Endodermal cell (in vitro differentiated cells): ENCODE measurements around the gene NEMP2. TPM values are rescaled to one million over a fixed set of nuclear protein-coding genes. Genes with fewer than 3 reads are reported as not detected.

Experiments
- DNase-seq: peaks from one replicate; pipeline ENCODE4 v3.0.0-alpha.2; 2017
- H3K27ac ChIP-seq: 2 replicates; pipeline ENCODE4 v1.5.1; 2013; ENCODE audit warnings: mild to moderate bottlenecking, low read depth, low read length, moderate library complexity
- H3K27me3 ChIP-seq: 2 replicates; pipeline ENCODE4 v1.6.1; 2013; ENCODE audit warnings: mild to moderate bottlenecking, low read length, moderate library complexity; ENCODE audit not compliant: insufficient read depth, control insufficient read depth, poor library complexity, severe bottlenecking
- H3K36me3 ChIP-seq: 2 replicates; pipeline ENCODE4 v1.7.0; 2013; ENCODE audit warnings: mild to moderate bottlenecking, low read length, moderate library complexity; ENCODE audit not compliant: control insufficient read depth, insufficient read depth
- H3K4me1 ChIP-seq: one replicate; pipeline ENCODE4 v1.7.0; 2013; ENCODE audit warnings: low read length; ENCODE audit not compliant: control insufficient read depth, insufficient read depth
- H3K4me3 ChIP-seq: 2 replicates; pipeline ENCODE4 v1.5.1; 2013; ENCODE audit warnings: mild to moderate bottlenecking, low read length, moderate library complexity
- H3K9ac ChIP-seq: 2 replicates; pipeline ENCODE4 v1.6.1; 2013; ENCODE audit warnings: mild to moderate bottlenecking, low read length, moderate library complexity; ENCODE audit not compliant: poor library complexity, severe bottlenecking; ENCODE audit errors: extremely low read depth
- H3K9me3 ChIP-seq: 2 replicates; pipeline ENCODE4 v1.6.1; 2013; ENCODE audit warnings: mild to moderate bottlenecking, low read length, moderate library complexity; ENCODE audit not compliant: control insufficient read depth
- H3K27ac Mint-ChIP-seq: 2 replicates; pipeline ENCODE4 v1.8.0; 2020; ENCODE audit warnings: mixed read lengths
- H3K27me3 Mint-ChIP-seq: 2 replicates; pipeline ENCODE4 v1.8.0; 2021; ENCODE audit warnings: mild to moderate bottlenecking, mixed read lengths; ENCODE audit not compliant: insufficient read depth
- H3K36me3 Mint-ChIP-seq: 2 replicates; pipeline ENCODE4 v1.8.0; 2020; ENCODE audit warnings: low read depth, mixed read lengths
- H3K4me1 Mint-ChIP-seq: 2 replicates; pipeline ENCODE4 v1.8.0; 2020; ENCODE audit warnings: mixed read lengths
- H3K4me3 Mint-ChIP-seq: 2 replicates; pipeline ENCODE4 v1.8.0; 2020; ENCODE audit warnings: mild to moderate bottlenecking, moderate library complexity, mixed read lengths
- H3K9me3 Mint-ChIP-seq: 2 replicates; pipeline ENCODE4 v1.8.0; 2020; ENCODE audit warnings: mild to moderate bottlenecking, mixed read lengths
- CTCF ChIP-seq: fragments of 200-600 bp; sonication (generic); conservative IDR thresholded peaks from 2 replicates; pipeline ENCODE4 v1.5.0; 2021; ENCODE audit warnings: antibody characterized with exemption, mild to moderate bottlenecking
- WGBS, 2 experiments: methylation state at CpG; one replicate each; pipeline versions ENCODE4 v1.1.5 to v1.1.7; 2013; ENCODE audit warnings: missing lambda C conversion rate in 2 of 2, mixed read lengths in 1 of 2; ENCODE audit not compliant: insufficient coverage in 1 of 2, insufficient read length in 1 of 2; 5-methylcytosine and 5-hydroxymethylcytosine counted together
- total RNA-seq, 2 donors: library from RNA; stranded (reverse); fragmentation: NEBNext Ultra II Directional in 1 of 2; extraction: Animal tissue kit (Norgen Biotek cat#: 25700) in 1 of 2; gene quantifications; 2 replicates in 1 of 2; 3 replicates in 1 of 2; pipeline ENCODE4 v1.2.1, GENCODE V29; 2021

Gene NEMP2
- total RNA-seq, 2 donors from 2014 or later, result 7.2 to 11.3 TPM

- Mint-ChIP-seq H3K4me1 (peaks cover 5% of the 10 kb centered on the region), H3K27me3 (no peaks in the 10 kb centered on the region), H3K4me3 (no peak overlapping the region), H3K9me3 (no peaks in the 10 kb centered on the region), H3K36me3 (no peaks in the 10 kb centered on the region), H3K27ac (no peak overlapping the region)
- H3K9ac ChIP-seq, result no peak overlapping the region
- no peaks in the 10 kb centered on the region for H3K27me3 ChIP-seq
- no peaks in the 10 kb centered on the region for H3K9me3 ChIP-seq
- H3K27ac ChIP-seq, result no peak overlapping the region
- no peak for DNase-seq
- no peak overlapping the region for H3K4me3 ChIP-seq
- WGBS, 2 experiments, result 100% methylated on average over 2 of the region's 2 CpGs; no CpG with 5 or more reads in 1 of the 2 experiments
- H3K36me3 ChIP-seq, result no peaks in the 10 kb centered on the region
- H3K4me1 ChIP-seq, result peaks cover 7% of the 10 kb centered on the region
- no peak for TF ChIP-seq CTCF
These were observed 44.5 kb upstream of the NEMP2 start for GRCh38 chr2:190579058-190579410.

DNA sequence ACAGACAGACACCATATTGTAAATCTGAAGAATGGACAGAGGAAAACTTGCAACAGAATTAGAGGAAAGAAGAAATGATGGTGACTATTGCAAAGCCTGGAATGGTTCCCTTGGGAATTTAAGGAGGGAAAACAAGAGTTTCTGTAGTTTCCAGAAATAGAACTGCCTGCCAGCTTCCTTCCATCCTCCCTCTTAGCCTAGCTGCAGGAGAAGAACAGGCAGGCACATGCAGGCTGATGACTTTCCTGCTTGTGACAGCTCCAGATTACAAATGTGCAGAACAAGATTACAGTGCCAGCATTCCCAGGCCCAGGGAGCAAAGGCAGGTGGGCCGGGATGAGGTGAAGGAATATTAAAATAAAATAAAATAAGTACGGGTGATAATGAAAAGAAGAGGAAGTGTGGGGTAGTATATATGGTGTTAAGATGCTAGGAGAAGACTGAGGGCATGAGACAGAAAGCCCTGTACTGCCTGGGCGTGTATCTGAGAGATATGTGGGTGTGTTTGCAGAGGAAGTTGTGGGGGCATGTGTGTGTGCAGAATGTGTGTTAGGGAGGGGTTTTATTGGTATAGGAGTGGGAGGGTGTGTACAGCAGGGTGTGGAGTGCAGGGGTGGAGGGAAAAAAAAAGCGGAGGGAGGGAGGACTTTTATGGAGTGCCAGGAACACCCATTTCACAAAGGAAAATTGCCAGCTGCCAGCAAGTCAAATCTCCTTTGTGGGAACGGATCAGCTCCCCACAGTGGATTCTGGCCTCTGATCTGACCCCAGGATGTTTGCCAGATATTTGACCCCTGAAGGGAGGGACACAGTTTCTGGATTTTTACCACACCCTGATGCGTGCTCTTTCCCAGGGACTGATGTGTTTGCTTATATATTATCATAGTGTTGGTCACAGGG lies 43.9 kb upstream of the NEMP2 start:
- H3K9ac ChIP-seq, result no peak overlapping the region
- H3K27ac ChIP-seq, result no peak overlapping the region
- H3K27ac Mint-ChIP-seq, result no peak overlapping the region
- H3K9me3 ChIP-seq, result no peaks in the 10 kb centered on the region
- H3K27me3 ChIP-seq, result no peaks in the 10 kb centered on the region
- H3K4me3 Mint-ChIP-seq, result no peak overlapping the region
- no peak for TF ChIP-seq CTCF
- H3K36me3 Mint-ChIP-seq, result no peaks in the 10 kb centered on the region
- H3K4me3 ChIP-seq, result no peak overlapping the region
- no peaks in the 10 kb centered on the region for H3K36me3 ChIP-seq
- H3K9me3 Mint-ChIP-seq, result no peaks in the 10 kb centered on the region
- DNase-seq, result no peak
- WGBS, 2 experiments, result 84 to 91% methylated on average over 4 to 6 of the region's 6 CpGs
- H3K4me1 ChIP-seq, result peaks cover 7% of the 10 kb centered on the region
- H3K27me3 Mint-ChIP-seq, result no peaks in the 10 kb centered on the region
- peaks cover 5% of the 10 kb centered on the region for H3K4me1 Mint-ChIP-seq

DNA sequence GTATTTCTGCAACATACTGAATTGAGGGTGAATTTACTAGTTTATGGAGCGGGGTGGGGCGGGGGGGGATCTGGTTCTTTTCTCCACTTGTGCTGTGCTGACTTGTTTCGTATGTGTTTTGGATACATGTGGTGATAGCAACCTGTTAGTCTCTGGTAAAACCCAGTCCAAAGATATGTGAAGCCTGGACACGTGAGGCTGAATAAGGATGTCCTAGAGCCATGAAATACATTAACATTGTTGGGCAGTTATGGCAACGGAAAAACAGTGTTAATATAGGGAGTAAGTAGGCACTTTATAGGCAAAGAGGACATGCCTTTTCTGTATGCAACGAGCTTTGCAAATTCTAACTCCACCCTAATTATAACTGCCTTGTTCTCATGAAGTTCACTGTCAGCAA lies 42.1 kb upstream of the NEMP2 start:
- no peak overlapping the region for H3K27ac ChIP-seq
- Mint-ChIP-seq H3K36me3 (no peaks in the 10 kb centered on the region), H3K9me3 (no peaks in the 10 kb centered on the region), H3K27ac (no peak overlapping the region), H3K27me3 (no peaks in the 10 kb centered on the region), H3K4me1 (no peaks in the 10 kb centered on the region), H3K4me3 (no peak overlapping the region)
- H3K36me3 ChIP-seq, result no peaks in the 10 kb centered on the region
- H3K9ac ChIP-seq, result no peak overlapping the region
- WGBS, 2 experiments, result 93 to 97% methylated on average over 3 to 6 of the region's 6 CpGs
- no peaks in the 10 kb centered on the region for H3K9me3 ChIP-seq
- H3K4me1 ChIP-seq, result no peaks in the 10 kb centered on the region
- no peaks in the 10 kb centered on the region for H3K27me3 ChIP-seq
- no peak for TF ChIP-seq CTCF
- no peak for DNase-seq
- no peak overlapping the region for H3K4me3 ChIP-seq
